Measurements from ENCODE around the gene UNC45B. TPM values are rescaled to one million over a fixed set of nuclear protein-coding genes. Genes with fewer than 3 reads are reported as not detected.
"Not testable (repeated sequence)": the region's sequence is repeated elsewhere in the genome, so short reads cannot be mapped to it uniquely, and the experiment has no call there.

UNC45B gene
- total RNA-seq, 1 donor from 2014 or later: not detected

GRCh38 chr17:35214631-35215273, 67.1 kb downstream of the UNC45B start:
- DNase-seq (ENCODE audit: low read depth): no peak
- TF ChIP-seq CTCF (conservative IDR thresholded peaks at IDR 0.05; ENCODE audit: low read depth, low read length): no peak
- no peak overlapping the region for H3K4me3 ChIP-seq (ENCODE audit: low read depth, low read length)

- H3K4me3 ChIP-seq (ENCODE audit: low read depth, low read length): no peak overlapping the region
- DNase-seq (ENCODE audit: low read depth): no peak
- TF ChIP-seq CTCF (conservative IDR thresholded peaks at IDR 0.05; ENCODE audit: low read depth, low read length): no peak
These were observed 69.5 kb downstream of the UNC45B start for GRCh38 chr17:35217107-35217506.

GRCh38 chr17:35218915-35219314, 71.3 kb downstream of the UNC45B start:
- DNase-seq (ENCODE audit: low read depth): no peak
- H3K4me3 ChIP-seq (ENCODE audit: low read depth, low read length): no peak overlapping the region
- TF ChIP-seq CTCF (conservative IDR thresholded peaks at IDR 0.05; ENCODE audit: low read depth, low read length): no peak

- no peak for TF ChIP-seq CTCF (conservative IDR thresholded peaks at IDR 0.05; ENCODE audit: low read depth, low read length)
These were observed 74.8 kb downstream of the UNC45B start for GRCh38 chr17:35222452-35222851.

GRCh38 chr17:35224436-35224835, 76.8 kb downstream of the UNC45B start:
- no peak overlapping the region for H3K4me3 ChIP-seq (ENCODE audit: low read depth, low read length)
- no peak for DNase-seq (ENCODE audit: low read depth)
- TF ChIP-seq CTCF (conservative IDR thresholded peaks at IDR 0.05; ENCODE audit: low read depth, low read length): no peak

More at GRCh38 chr17:35222452-35222851, 74.8 kb downstream of the UNC45B start:
- H3K4me3 ChIP-seq (ENCODE audit: low read depth, low read length): no peak overlapping the region
- DNase-seq (ENCODE audit: low read depth): no peak

GRCh38 chr17:35227546-35227945, 79.9 kb downstream of the UNC45B start:
- H3K4me3 ChIP-seq (ENCODE audit: low read depth, low read length): no peak overlapping the region
- DNase-seq (ENCODE audit: low read depth): no peak
- TF ChIP-seq CTCF (conservative IDR thresholded peaks at IDR 0.05; ENCODE audit: low read depth, low read length): no peak

- TF ChIP-seq CTCF (conservative IDR thresholded peaks at IDR 0.05; ENCODE audit: low read depth, low read length): no peak
- no peak overlapping the region for H3K4me3 ChIP-seq (ENCODE audit: low read depth, low read length)
- no peak for DNase-seq (ENCODE audit: low read depth)
These were observed 82.0 kb downstream of the UNC45B start for GRCh38 chr17:35229638-35230037.

- H3K4me3 ChIP-seq (ENCODE audit: low read depth, low read length); DNase-seq (ENCODE audit: low read depth): not testable (repeated sequence)
These were observed 86.7 kb downstream of the UNC45B start for GRCh38 chr17:35234315-35234714.
